Natural killer cell (primary cell): ENCODE measurements around the gene ZDHHC13. TPM values are rescaled to one million over a fixed set of nuclear protein-coding genes. Genes with fewer than 3 reads are reported as not detected.

Experiments
- ATAC-seq, 3 donors: fragments of 150-1000 bp in 2 of 3; fragments of 200-7000 bp in 1 of 3; cut with Tn5 transposase; 1 replicate in 1 of 3; 2 replicates in 2 of 3; pipeline ENCODE4 v1.10.0; 2021; ENCODE audit warnings: mild to moderate bottlenecking in 2 of 3, moderate library complexity in 2 of 3
- DNase-seq, 2 donors: peaks; one replicate each; pipeline versions ENCODE4 v3.0.0 to v3.0.0-alpha.2; 2013 to 2021; ENCODE audit warnings: mixed read lengths in 1 of 2
- H3K27ac ChIP-seq: one replicate; pipeline ENCODE4 v1.5.1; 2013; ENCODE audit warnings: mild to moderate bottlenecking, low read length
- H3K27me3 ChIP-seq: one replicate; pipeline ENCODE4 v1.6.1; 2013; ENCODE audit warnings: low read length; ENCODE audit not compliant: control insufficient read depth, insufficient read depth
- H3K36me3 ChIP-seq: one replicate; pipeline ENCODE4 v1.6.1; 2013; ENCODE audit warnings: low read length; ENCODE audit not compliant: control insufficient read depth, insufficient read depth
- H3K4me1 ChIP-seq: one replicate; pipeline ENCODE4 v1.6.1; 2013; ENCODE audit warnings: low read length; ENCODE audit not compliant: control insufficient read depth, insufficient read depth
- H3K4me3 ChIP-seq: one replicate; pipeline ENCODE4 v1.5.1; 2013; ENCODE audit warnings: low read length
- H3K9me3 ChIP-seq: one replicate; pipeline ENCODE4 v1.6.1; 2013; ENCODE audit warnings: low read length; ENCODE audit not compliant: control insufficient read depth, insufficient read depth
- H3K27ac Mint-ChIP-seq, 2 donors: one replicate each; pipeline ENCODE4 v1.8.0; 2022; ENCODE audit warnings: mild to moderate bottlenecking in 2 of 2, mixed read lengths in 2 of 2, moderate library complexity in 1 of 2
- H3K27me3 Mint-ChIP-seq, 2 donors: one replicate each; pipeline ENCODE4 v1.8.0; 2022; ENCODE audit warnings: low read depth in 2 of 2, mixed read lengths in 2 of 2
- H3K36me3 Mint-ChIP-seq: one replicate; pipeline ENCODE4 v1.8.0; 2022; ENCODE audit warnings: mixed read lengths
- H3K4me1 Mint-ChIP-seq, 2 donors: one replicate each; pipeline ENCODE4 v1.8.0; 2022; ENCODE audit warnings: mixed read lengths in 2 of 2
- H3K4me3 Mint-ChIP-seq: one replicate; pipeline ENCODE4 v1.8.0; 2022; ENCODE audit warnings: mild to moderate bottlenecking, moderate library complexity, mixed read lengths
- H3K9me3 Mint-ChIP-seq, 2 donors: one replicate each; pipeline ENCODE4 v1.8.0; 2022; ENCODE audit warnings: mixed read lengths in 2 of 2
- WGBS: methylation state at CpG from one replicate; pipeline ENCODE4 v1.1.7; 2013; ENCODE audit warnings: missing lambda C conversion rate; ENCODE audit not compliant: insufficient coverage; 5-methylcytosine and 5-hydroxymethylcytosine counted together
- intact Hi-C: fragments of 100-400 bp; cut with micrococcal nuclease; formaldehyde crosslinking; loops from one replicate; pipeline ENCODE4 v1.14.2; 2022
- total RNA-seq, 4 donors: library from RNA; stranded (reverse); fragments of 120-200 nt in 1 of 4; gene quantifications; one replicate each; pipeline versions ENCODE4 v1.2.3 to v1.2.4, GENCODE V29; 2013 to 2022
- TF ChIP-seq, protein P1 (sequence below): fragments of 200-600 bp; IDR thresholded peaks from one replicate; pipeline ENCODE4 v1.8.0; 2022; ENCODE audit warnings: antibody characterized with exemption

Gene ZDHHC13
- total RNA-seq, 3 donors from 2014 or later (not counting 1 experiment from before 2014, with no cell fraction given), result 13.3 to 17.4 (median 13.5) TPM

DNA sequence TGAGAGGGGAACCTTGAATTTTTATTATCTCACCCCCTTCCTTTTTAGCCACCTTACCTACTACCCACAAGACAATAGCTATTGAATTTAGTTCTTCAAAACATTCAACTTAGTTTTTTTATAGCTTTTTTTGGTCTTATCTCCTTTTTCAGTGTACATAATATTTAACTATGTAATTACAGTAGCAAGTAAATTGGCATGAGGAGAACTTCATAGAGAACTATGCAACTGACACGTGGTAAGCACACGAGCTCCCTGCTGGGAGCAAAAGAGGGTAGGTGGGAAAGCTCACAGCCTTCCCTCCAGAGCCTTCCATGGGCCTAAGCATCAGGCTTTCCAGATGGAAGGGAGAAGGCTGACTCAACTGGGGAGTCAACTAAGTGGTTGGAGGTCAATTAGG lies 22.1 kb upstream of the ZDHHC13 start:
- H3K9me3 Mint-ChIP-seq, result no peaks in the 10 kb centered on the region
- H3K4me1 ChIP-seq, result no peaks in the 10 kb centered on the region
- no peaks in the 10 kb centered on the region for H3K36me3 ChIP-seq
- H3K4me3 Mint-ChIP-seq, result no peak overlapping the region
- no peak overlapping the region for H3K27ac Mint-ChIP-seq
- no peaks in the 10 kb centered on the region for H3K4me1 Mint-ChIP-seq
- H3K27ac ChIP-seq, result no peak overlapping the region
- H3K9me3 ChIP-seq, result no peaks in the 10 kb centered on the region
- ATAC-seq, result no peak
- no peak overlapping the region for H3K4me3 ChIP-seq
- H3K27me3 Mint-ChIP-seq, result peaks cover 39 to 64% of the 10 kb centered on the region in 2 donors
- TF ChIP-seq, protein P1, sequence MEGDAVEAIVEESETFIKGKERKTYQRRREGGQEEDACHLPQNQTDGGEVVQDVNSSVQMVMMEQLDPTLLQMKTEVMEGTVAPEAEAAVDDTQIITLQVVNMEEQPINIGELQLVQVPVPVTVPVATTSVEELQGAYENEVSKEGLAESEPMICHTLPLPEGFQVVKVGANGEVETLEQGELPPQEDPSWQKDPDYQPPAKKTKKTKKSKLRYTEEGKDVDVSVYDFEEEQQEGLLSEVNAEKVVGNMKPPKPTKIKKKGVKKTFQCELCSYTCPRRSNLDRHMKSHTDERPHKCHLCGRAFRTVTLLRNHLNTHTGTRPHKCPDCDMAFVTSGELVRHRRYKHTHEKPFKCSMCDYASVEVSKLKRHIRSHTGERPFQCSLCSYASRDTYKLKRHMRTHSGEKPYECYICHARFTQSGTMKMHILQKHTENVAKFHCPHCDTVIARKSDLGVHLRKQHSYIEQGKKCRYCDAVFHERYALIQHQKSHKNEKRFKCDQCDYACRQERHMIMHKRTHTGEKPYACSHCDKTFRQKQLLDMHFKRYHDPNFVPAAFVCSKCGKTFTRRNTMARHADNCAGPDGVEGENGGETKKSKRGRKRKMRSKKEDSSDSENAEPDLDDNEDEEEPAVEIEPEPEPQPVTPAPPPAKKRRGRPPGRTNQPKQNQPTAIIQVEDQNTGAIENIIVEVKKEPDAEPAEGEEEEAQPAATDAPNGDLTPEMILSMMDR, result no peak
- DNase-seq, result no peak
- no peaks in the 10 kb centered on the region for H3K27me3 ChIP-seq
- intact Hi-C loops, result no loop called here
- H3K36me3 Mint-ChIP-seq, result no peaks in the 10 kb centered on the region
- WGBS, result 75% methylated on average over 2 of the region's 2 CpGs

DNA sequence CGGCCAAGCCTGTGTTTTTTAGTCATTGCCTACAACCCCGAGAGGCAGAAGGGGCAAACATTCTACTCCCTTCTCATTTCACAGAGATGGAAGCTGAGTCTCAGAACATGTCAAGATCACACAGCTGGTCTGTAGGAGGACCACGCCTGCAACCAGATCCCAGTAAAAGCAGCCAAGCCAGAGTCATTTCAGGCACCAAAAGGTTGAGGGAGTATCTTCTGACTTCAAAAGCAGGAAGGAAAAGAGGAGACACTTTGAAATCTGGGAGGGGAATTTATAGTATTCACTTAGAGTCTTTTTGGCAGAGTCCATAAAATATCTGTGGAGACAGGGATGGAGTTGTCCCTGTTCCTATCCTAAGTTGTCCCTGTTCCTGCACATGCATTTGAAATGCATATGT lies 17.9 kb upstream of the ZDHHC13 start:
- Histone ChIP-seq H3K36me3 (no peaks in the 10 kb centered on the region), H3K9me3 (no peaks in the 10 kb centered on the region), H3K27ac (no peak overlapping the region), H3K4me1 (no peaks in the 10 kb centered on the region), H3K27me3 (no peaks in the 10 kb centered on the region), H3K4me3 (no peak overlapping the region)
- H3K36me3 Mint-ChIP-seq, result no peaks in the 10 kb centered on the region
- 93% methylated on average over 3 of the region's 3 CpGs for WGBS
- H3K9me3 Mint-ChIP-seq, result peaks cover 0 to 3% of the 10 kb centered on the region in 2 donors
- DNase-seq (no peak), ATAC-seq (no peak)
- H3K27ac Mint-ChIP-seq, result no peak overlapping the region
- intact Hi-C loops, result no loop called here
- no peak overlapping the region for H3K4me3 Mint-ChIP-seq
- peaks cover 42 to 56% of the 10 kb centered on the region in 2 donors for H3K27me3 Mint-ChIP-seq
- no peaks in the 10 kb centered on the region for H3K4me1 Mint-ChIP-seq
- TF ChIP-seq, protein P1, result no peak

DNA sequence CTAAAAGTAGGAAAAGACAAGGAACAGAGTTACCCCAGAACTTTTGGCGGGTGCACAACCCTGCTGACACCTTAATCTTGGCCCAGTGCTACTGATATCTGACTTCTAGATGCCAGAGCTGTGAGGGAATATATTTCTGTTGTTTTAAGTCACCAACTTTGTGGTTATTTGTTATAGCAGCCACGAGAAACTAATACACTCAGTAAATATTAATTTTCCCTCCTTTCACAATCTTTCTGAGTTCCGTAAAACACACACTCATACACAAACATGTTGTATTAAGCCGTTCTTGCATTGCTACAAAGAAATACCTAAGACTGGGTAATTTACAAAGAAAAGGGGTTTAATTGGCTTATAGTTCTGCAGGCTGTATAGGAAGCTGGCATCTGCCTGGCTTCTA lies 16.1 kb upstream of the ZDHHC13 start:
- Histone ChIP-seq H3K4me3 (no peak overlapping the region), H3K9me3 (no peaks in the 10 kb centered on the region), H3K27ac (no peak overlapping the region), H3K36me3 (no peaks in the 10 kb centered on the region), H3K27me3 (no peaks in the 10 kb centered on the region), H3K4me1 (no peaks in the 10 kb centered on the region)
- Mint-ChIP-seq H3K4me1 (no peaks in the 10 kb centered on the region), H3K4me3 (no peak overlapping the region), H3K27me3 (peaks cover 39 to 51% of the 10 kb centered on the region in 2 donors), H3K9me3 (peaks cover 0 to 3% of the 10 kb centered on the region in 2 donors), H3K27ac (no peak overlapping the region), H3K36me3 (no peaks in the 10 kb centered on the region)
- WGBS, result 80% methylated on average over 4 of the region's 4 CpGs
- TF ChIP-seq, protein P1, result no peak
- ATAC-seq (no peak), DNase-seq (no peak)
- intact Hi-C loops, result no loop called here

DNA sequence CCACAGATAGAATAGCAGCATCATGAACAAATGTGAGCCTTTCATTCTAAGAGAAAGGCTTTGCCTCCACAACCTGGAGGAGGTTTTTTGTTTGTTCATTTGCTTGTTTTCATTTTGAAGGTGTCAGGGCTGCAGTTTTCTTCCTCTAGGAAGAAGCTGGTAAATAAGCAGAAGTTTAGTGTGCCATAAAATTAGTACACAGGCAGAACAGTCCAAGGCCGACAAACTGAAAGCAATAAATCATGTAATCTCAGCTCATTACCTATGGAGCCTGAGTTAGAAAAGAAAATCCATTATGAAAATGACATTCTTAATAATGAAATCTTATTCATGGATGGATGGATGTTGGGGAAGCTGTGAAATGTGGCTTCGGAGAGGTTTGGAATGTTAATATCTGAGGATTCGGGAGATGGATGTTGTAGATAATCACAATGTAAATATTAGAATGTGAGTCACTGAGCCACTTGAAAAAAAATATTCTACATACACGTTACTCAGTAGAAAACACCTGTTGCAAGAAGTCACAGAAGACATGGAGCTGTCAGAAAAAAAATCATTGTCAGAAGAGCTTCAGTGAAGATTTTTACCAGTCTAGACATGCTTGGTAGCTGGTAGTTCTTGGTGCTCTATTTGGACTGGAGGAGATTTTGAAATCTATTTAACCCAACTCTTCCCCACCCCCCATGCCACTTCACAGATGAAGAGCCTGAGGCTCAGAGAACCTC lies 15.0 kb upstream of the ZDHHC13 start:
- Mint-ChIP-seq H3K36me3 (no peaks in the 10 kb centered on the region), H3K27ac (no peak overlapping the region), H3K9me3 (peaks cover 0 to 3% of the 10 kb centered on the region in 2 donors), H3K4me3 (no peak overlapping the region), H3K4me1 (no peaks in the 10 kb centered on the region), H3K27me3 (peaks cover 32 to 42% of the 10 kb centered on the region in 2 donors)
- H3K36me3 ChIP-seq, result no peaks in the 10 kb centered on the region
- no peak overlapping the region for H3K27ac ChIP-seq
- WGBS, result 81% methylated on average over 2 of the region's 4 CpGs
- TF ChIP-seq, protein P1, result no peak
- H3K4me3 ChIP-seq, result no peak overlapping the region
- H3K9me3 ChIP-seq, result no peaks in the 10 kb centered on the region
- no peaks in the 10 kb centered on the region for H3K27me3 ChIP-seq
- intact Hi-C loops, result no loop called here
- H3K4me1 ChIP-seq, result no peaks in the 10 kb centered on the region
- ATAC-seq (no peak), DNase-seq (no peak)
